HG03045 (cell line): ENCODE data around the gene PLGRKT.
"Not testable (repeated sequence)": the region's sequence is repeated elsewhere in the genome, so short reads cannot be mapped to it uniquely, and the experiment has no call there.

Source experiments
- ATAC-seq: cut with Tn5 transposase; IDR thresholded peaks from one replicate; pipeline ENCODE4 v1.9.1; 2021; ENCODE audit warnings: mild to moderate bottlenecking, moderate library complexity; ENCODE audit not compliant: unreplicated experiment

Gene PLGRKT

GRCh38 chr9:5437254-5438216 lies at the start of gene PLGRKT:
Gene PLGRKT (minus strand): TSS chr9:5437925. CDS start chr9:5431977, 5,948 bp downstream.
- ATAC-seq = peak; percentile 87

- ATAC-seq = no peak
These were observed 49.3 kb upstream of the PLGRKT start for GRCh38 chr9:5486988-5487387.

- no peak for ATAC-seq
These were observed 47.8 kb upstream of the PLGRKT start for GRCh38 chr9:5485378-5486085.

GRCh38 chr9:5483306-5483705 lies 45.6 kb upstream of the PLGRKT start:
- ATAC-seq = no peak

GRCh38 chr9:5482194-5482593 lies 44.5 kb upstream of the PLGRKT start:
- ATAC-seq = no peak

- no peak for ATAC-seq
These were observed 43.8 kb upstream of the PLGRKT start for GRCh38 chr9:5481322-5482040.

GRCh38 chr9:5480919-5481318 lies 43.2 kb upstream of the PLGRKT start:
- no peak for ATAC-seq

GRCh38 chr9:5479994-5480694 lies 42.4 kb upstream of the PLGRKT start:
- no peak for ATAC-seq

- no peak for ATAC-seq
These were observed 40.5 kb upstream of the PLGRKT start for GRCh38 chr9:5478206-5478605.

- not testable (repeated sequence) for ATAC-seq
These were observed 37.9 kb upstream of the PLGRKT start for GRCh38 chr9:5475611-5476010.

GRCh38 chr9:5470816-5471215 lies 33.1 kb upstream of the PLGRKT start:
- ATAC-seq = no peak

GRCh38 chr9:5470122-5470521 lies 32.4 kb upstream of the PLGRKT start:
- ATAC-seq = no peak

- no peak for ATAC-seq
These were observed 31.1 kb upstream of the PLGRKT start for GRCh38 chr9:5468850-5469249.

GRCh38 chr9:5466766-5467165 lies 29.0 kb upstream of the PLGRKT start:
- no peak for ATAC-seq

- no peak for ATAC-seq
These were observed 28.3 kb upstream of the PLGRKT start for GRCh38 chr9:5466005-5466404.

- ATAC-seq = not testable (repeated sequence)
These were observed 27.2 kb upstream of the PLGRKT start for GRCh38 chr9:5464831-5465330.

- no peak for ATAC-seq
These were observed 22.4 kb upstream of the PLGRKT start for GRCh38 chr9:5460157-5460556.

GRCh38 chr9:5459289-5459829 lies 21.6 kb upstream of the PLGRKT start:
- no peak for ATAC-seq

- no peak for ATAC-seq
These were observed 17.5 kb upstream of the PLGRKT start for GRCh38 chr9:5455181-5455580.

GRCh38 chr9:5453673-5454072 lies 15.9 kb upstream of the PLGRKT start:
- no peak for ATAC-seq
